ENCODE data around the gene ZDHHC7.
"Not testable (repeated sequence)": the region's sequence is repeated elsewhere in the genome, so short reads cannot be mapped to it uniquely, and the experiment has no call there.

ZDHHC7 gene

GRCh38 chr16:84960942-84961341 is 50.4 kb downstream of the ZDHHC7 start:
- no peak for DNase-seq

- DNase-seq = no peak
Observed at GRCh38 chr16:84959784-84960417, 51.4 kb downstream of the ZDHHC7 start.

GRCh38 chr16:84959045-84959576 is 52.2 kb downstream of the ZDHHC7 start:
- no peak for DNase-seq

GRCh38 chr16:84957792-84958191 is 53.5 kb downstream of the ZDHHC7 start:
- DNase-seq = no peak

- DNase-seq = no peak
Observed at GRCh38 chr16:84957192-84957591, 54.1 kb downstream of the ZDHHC7 start.

GRCh38 chr16:84955427-84955826 is 55.9 kb downstream of the ZDHHC7 start:
- DNase-seq = no peak

GRCh38 chr16:84953190-84953746 is 58.1 kb downstream of the ZDHHC7 start:
- no peak for DNase-seq

GRCh38 chr16:84952335-84953189 is 58.8 kb downstream of the ZDHHC7 start:
- peak in 4 of 5 experiments; percentile 42 to 68 (median 48) for DNase-seq

GRCh38 chr16:84950906-84951305 is 60.4 kb downstream of the ZDHHC7 start:
- peak in 2 of 5 experiments; percentile 12 to 43 for DNase-seq

- no peak for DNase-seq
Observed at GRCh38 chr16:84949772-84950436, 61.4 kb downstream of the ZDHHC7 start.

- peak in 1 of 5 experiments; percentile 55 for DNase-seq
Observed at GRCh38 chr16:84948851-84949610, 62.3 kb downstream of the ZDHHC7 start.

- no peak for DNase-seq
Observed at GRCh38 chr16:84947996-84948850, 63.1 kb downstream of the ZDHHC7 start.

- no peak for DNase-seq
Observed at GRCh38 chr16:84947022-84947421, 64.3 kb downstream of the ZDHHC7 start.

- no peak for DNase-seq
Observed at GRCh38 chr16:84943620-84944019, 67.7 kb downstream of the ZDHHC7 start.

- no peak for DNase-seq
Observed at GRCh38 chr16:84942786-84943185, 68.5 kb downstream of the ZDHHC7 start.

GRCh38 chr16:84941921-84942320 is 69.4 kb downstream of the ZDHHC7 start:
- DNase-seq = no peak

- no peak for DNase-seq
Observed at GRCh38 chr16:84940670-84941551, 70.4 kb downstream of the ZDHHC7 start.

GRCh38 chr16:84938616-84939015 is 72.7 kb downstream of the ZDHHC7 start:
- DNase-seq = not testable (repeated sequence)

GRCh38 chr16:84937196-84938005 is 73.9 kb downstream of the ZDHHC7 start:
- DNase-seq = no peak
